Neural crest cell (in vitro differentiated cells): ENCODE data around the gene TIMMDC1. TPM values are rescaled to one million over a fixed set of nuclear protein-coding genes. Genes with fewer than 3 reads are reported as not detected.

Source experiments
- DNase-seq: peaks from one replicate; pipeline ENCODE4 v3.0.0; 2021; ENCODE audit warnings: low read depth, mixed read lengths, low spot score
- H3K27ac Mint-ChIP-seq: one replicate; pipeline ENCODE4 v1.8.0; 2021; ENCODE audit warnings: mild to moderate bottlenecking, mixed read lengths; ENCODE audit not compliant: unreplicated experiment
- H3K27me3 Mint-ChIP-seq: 2 replicates; pipeline ENCODE4 v1.8.0; 2021; ENCODE audit warnings: low read depth, mild to moderate bottlenecking, mixed read lengths
- H3K36me3 Mint-ChIP-seq: 2 replicates; pipeline ENCODE4 v1.8.0; 2021; ENCODE audit warnings: low read depth, mild to moderate bottlenecking, mixed read lengths
- H3K4me1 Mint-ChIP-seq: 2 replicates; pipeline ENCODE4 v1.8.0; 2021; ENCODE audit warnings: mixed read lengths
- H3K4me3 Mint-ChIP-seq: one replicate; pipeline ENCODE4 v1.8.0; 2021; ENCODE audit warnings: mild to moderate bottlenecking, mixed read lengths
- H3K9me3 Mint-ChIP-seq: 2 replicates; pipeline ENCODE4 v1.8.0; 2021; ENCODE audit warnings: mixed read lengths
- CTCF ChIP-seq: fragments of 200-600 bp; sonication (generic); conservative IDR thresholded peaks from 2 replicates; pipeline ENCODE4 v1.5.0; 2021; ENCODE audit warnings: antibody characterized with exemption, mild to moderate bottlenecking
- total RNA-seq: library from RNA; stranded (reverse); gene quantifications from 2 replicates; pipeline ENCODE4 v1.2.1, GENCODE V29; 2021

Gene TIMMDC1
- total RNA-seq, 1 donor from 2014 or later: 94.2 TPM

- DNase-seq: no peak
- no peaks in the 10 kb centered on the region for H3K9me3 Mint-ChIP-seq
- no peaks in the 10 kb centered on the region for H3K27me3 Mint-ChIP-seq
- no peak for TF ChIP-seq CTCF
- H3K27ac Mint-ChIP-seq: no peak overlapping the region
- H3K36me3 Mint-ChIP-seq: no peaks in the 10 kb centered on the region
- no peaks in the 10 kb centered on the region for H3K4me1 Mint-ChIP-seq
- no peak overlapping the region for H3K4me3 Mint-ChIP-seq
These were observed 40.4 kb downstream of the TIMMDC1 start for GRCh38 chr3:119538772-119539171.

GRCh38 chr3:119541547-119541946 lies 43.2 kb downstream of the TIMMDC1 start:
- H3K4me3 Mint-ChIP-seq: no peak overlapping the region
- no peak for DNase-seq
- H3K27ac Mint-ChIP-seq: no peak overlapping the region
- H3K27me3 Mint-ChIP-seq: no peaks in the 10 kb centered on the region
- H3K4me1 Mint-ChIP-seq: no peaks in the 10 kb centered on the region
- no peaks in the 10 kb centered on the region for H3K36me3 Mint-ChIP-seq
- no peaks in the 10 kb centered on the region for H3K9me3 Mint-ChIP-seq
- TF ChIP-seq CTCF: no peak

- Mint-ChIP-seq H3K9me3 (no peaks in the 10 kb centered on the region), H3K36me3 (no peaks in the 10 kb centered on the region), H3K27ac (no peak overlapping the region), H3K4me3 (no peak overlapping the region), H3K4me1 (no peaks in the 10 kb centered on the region), H3K27me3 (no peaks in the 10 kb centered on the region)
- no peak for DNase-seq
- TF ChIP-seq CTCF: no peak
These were observed 43.9 kb downstream of the TIMMDC1 start for GRCh38 chr3:119542168-119542767.

GRCh38 chr3:119543147-119543546 lies 44.8 kb downstream of the TIMMDC1 start:
- no peak overlapping the region for H3K27ac Mint-ChIP-seq
- no peak for DNase-seq
- no peak overlapping the region for H3K4me3 Mint-ChIP-seq
- TF ChIP-seq CTCF: peak; percentile 31
- no peaks in the 10 kb centered on the region for H3K4me1 Mint-ChIP-seq
- no peaks in the 10 kb centered on the region for H3K36me3 Mint-ChIP-seq
- H3K27me3 Mint-ChIP-seq: no peaks in the 10 kb centered on the region
- no peaks in the 10 kb centered on the region for H3K9me3 Mint-ChIP-seq

- H3K4me1 Mint-ChIP-seq: no peaks in the 10 kb centered on the region
- no peaks in the 10 kb centered on the region for H3K27me3 Mint-ChIP-seq
- H3K4me3 Mint-ChIP-seq: no peak overlapping the region
- no peak overlapping the region for H3K27ac Mint-ChIP-seq
- no peaks in the 10 kb centered on the region for H3K36me3 Mint-ChIP-seq
- no peak for TF ChIP-seq CTCF
- H3K9me3 Mint-ChIP-seq: no peaks in the 10 kb centered on the region
- DNase-seq: no peak
These were observed 48.9 kb downstream of the TIMMDC1 start for GRCh38 chr3:119547227-119547626.
